ENCODE results near the gene ADGRL1. TPM values are rescaled to one million over a fixed set of nuclear protein-coding genes. Genes with fewer than 3 reads are reported as not detected.
A peak's percentile ranks its signal among the peaks of the same experiment; 100 is the strongest.

Gene ADGRL1
- polyA plus RNA-seq, 1 experiment, result 2.0 TPM

- H3K9me3 ChIP-seq (ENCODE audit: control insufficient read depth, insufficient read depth, low read length), result no peaks in the 10 kb centered on the region; the same call in 1 of the 2 replicates
- POLR2A ChIA-PET, result no interaction called here
- no peak overlapping the region for H3K4me3 ChIP-seq (ENCODE audit: low read depth, low read length)
- CTCF ChIA-PET, result interaction anchor here (0.6 to 3.0 kb wide), 8 partner anchors 11 to 279 kb away, joined by 3 to 18 read pairs (median 4); partner anchors contain the start of genes ASF1B and MISP3
- no peaks in the 10 kb centered on the region for H3K27me3 ChIP-seq (ENCODE audit: control insufficient read depth, insufficient read depth, low read length)
- peak; percentile 49 for TF ChIP-seq CTCF (IDR thresholded peaks at IDR 0.05; ENCODE audit: low read depth, low read length)
- H3K27ac ChIP-seq (ENCODE audit: low read depth, low read length), result no peak overlapping the region
- DNase-seq (ENCODE audit: low read depth, low spot score), result no peak
These were observed 91.1 kb downstream of the ADGRL1 start for GRCh38 chr19:14114854-14115253.

- Histone ChIP-seq H3K9me3 (ENCODE audit: control insufficient read depth, insufficient read depth, low read length) (no peaks in the 10 kb centered on the region; the same call in 1 of the 2 replicates), H3K27me3 (ENCODE audit: control insufficient read depth, insufficient read depth, low read length) (no peaks in the 10 kb centered on the region), H3K27ac (ENCODE audit: low read depth, low read length) (no peak overlapping the region), H3K4me3 (ENCODE audit: low read depth, low read length) (no peak overlapping the region)
- DNase-seq (ENCODE audit: low read depth, low spot score), result no peak
- ChIA-PET CTCF (interaction anchor here (1.0 to 3.0 kb wide), 4 partner anchors 11 to 234 kb away, joined by 3 to 18 read pairs (median 4); partner anchors contain the start of gene ASF1B), POLR2A (no interaction called here)
- TF ChIP-seq CTCF (IDR thresholded peaks at IDR 0.05; ENCODE audit: low read depth, low read length), result no peak
These were observed 91.5 kb downstream of the ADGRL1 start for GRCh38 chr19:14114439-14114838.

- ChIA-PET POLR2A (interaction anchor here (0.5 kb wide), 1 partner anchor 10 kb away, joined by 4 read pairs; no protein-coding TSS in a partner anchor), CTCF (interaction anchor here (0.7 to 3.0 kb wide), 4 partner anchors 10 to 70 kb away, joined by 3 to 18 read pairs (median 3); partner anchors contain the start of gene ASF1B)
- TF ChIP-seq CTCF (IDR thresholded peaks at IDR 0.05; ENCODE audit: low read depth, low read length), result peak; percentile 28; the same call in 1 of the 2 replicates
- Histone ChIP-seq H3K27ac (ENCODE audit: low read depth, low read length) (peak overlapping the region; percentile 2), H3K27me3 (ENCODE audit: control insufficient read depth, insufficient read depth, low read length) (no peaks in the 10 kb centered on the region), H3K4me3 (ENCODE audit: low read depth, low read length) (no peak overlapping the region), H3K9me3 (ENCODE audit: control insufficient read depth, insufficient read depth, low read length) (no peaks in the 10 kb centered on the region; the same call in 1 of the 2 replicates)
- DNase-seq (ENCODE audit: low read depth, low spot score), result no peak
These were observed 92.1 kb downstream of the ADGRL1 start for GRCh38 chr19:14113762-14114414.

- DNase-seq (ENCODE audit: low read depth, low spot score), result no peak
- CTCF ChIA-PET, result no interaction called here
- no peaks in the 10 kb centered on the region; the same call in 1 of the 2 replicates for H3K9me3 ChIP-seq (ENCODE audit: control insufficient read depth, insufficient read depth, low read length)
- no peak for TF ChIP-seq CTCF (IDR thresholded peaks at IDR 0.05; ENCODE audit: low read depth, low read length)
- H3K27me3 ChIP-seq (ENCODE audit: control insufficient read depth, insufficient read depth, low read length), result no peaks in the 10 kb centered on the region
- no peak overlapping the region for H3K27ac ChIP-seq (ENCODE audit: low read depth, low read length)
- POLR2A ChIA-PET, result interaction anchor here (0.5 kb wide), 1 partner anchor 76 kb away, joined by 3 read pairs; no protein-coding TSS in a partner anchor
- H3K4me3 ChIP-seq (ENCODE audit: low read depth, low read length), result no peak overlapping the region
These were observed 93.1 kb downstream of the ADGRL1 start for GRCh38 chr19:14112809-14113385.
